ENCODE data around the gene DCAF11.

GRCh38 chr14:24081739-24082211 lies 32.8 kb upstream of the DCAF11 start:
- TF ChIP-seq EZH2phosphoT487 (IDR thresholded peaks at IDR 0.05; ENCODE audit: insufficient read depth, low read depth) (no peak), EZH2 (IDR thresholded peaks at IDR 0.05; ENCODE audit: insufficient read depth, poor library complexity, severe bottlenecking) (no peak)

Measured in GM23248 (cell line).